Ovary (tissue), 3 donors: ENCODE data around the gene EIF2S2.

Experiments used
- EP300 ChIP-seq: sonication (generic); formaldehyde crosslinking; IDR thresholded peaks from one replicate; pipeline ENCODE4 v1.6.1; 2017; ENCODE audit warnings: antibody characterized with exemption
- TF ChIP-seq, protein P1 (sequence below), 3 donors: fragments of 450-650 bp in 2 of 3; fragments of 200-600 bp in 1 of 3; IDR thresholded peaks; one replicate each; pipeline versions ENCODE4 v1.5.1 to v1.8.0; 2016 to 2022; ENCODE audit warnings: antibody characterized with exemption in 3 of 3, mild to moderate bottlenecking in 1 of 3
- donor health status: DM: no; HTN: no; CAD: no.

- TF ChIP-seq EP300: no peak
- TF ChIP-seq, protein P1, sequence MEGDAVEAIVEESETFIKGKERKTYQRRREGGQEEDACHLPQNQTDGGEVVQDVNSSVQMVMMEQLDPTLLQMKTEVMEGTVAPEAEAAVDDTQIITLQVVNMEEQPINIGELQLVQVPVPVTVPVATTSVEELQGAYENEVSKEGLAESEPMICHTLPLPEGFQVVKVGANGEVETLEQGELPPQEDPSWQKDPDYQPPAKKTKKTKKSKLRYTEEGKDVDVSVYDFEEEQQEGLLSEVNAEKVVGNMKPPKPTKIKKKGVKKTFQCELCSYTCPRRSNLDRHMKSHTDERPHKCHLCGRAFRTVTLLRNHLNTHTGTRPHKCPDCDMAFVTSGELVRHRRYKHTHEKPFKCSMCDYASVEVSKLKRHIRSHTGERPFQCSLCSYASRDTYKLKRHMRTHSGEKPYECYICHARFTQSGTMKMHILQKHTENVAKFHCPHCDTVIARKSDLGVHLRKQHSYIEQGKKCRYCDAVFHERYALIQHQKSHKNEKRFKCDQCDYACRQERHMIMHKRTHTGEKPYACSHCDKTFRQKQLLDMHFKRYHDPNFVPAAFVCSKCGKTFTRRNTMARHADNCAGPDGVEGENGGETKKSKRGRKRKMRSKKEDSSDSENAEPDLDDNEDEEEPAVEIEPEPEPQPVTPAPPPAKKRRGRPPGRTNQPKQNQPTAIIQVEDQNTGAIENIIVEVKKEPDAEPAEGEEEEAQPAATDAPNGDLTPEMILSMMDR (IDR thresholded peaks at IDR 0.05): no peak
Measured at GRCh38 chr20:34090645-34091044, 21.4 kb downstream of the EIF2S2 start.
